AG08395 (cell line): ENCODE data around the gene SMIM45.

Source experiments
- DNase-seq: peaks from one replicate; pipeline ENCODE4 v3.0.0; 2012; ENCODE audit warnings: mixed read lengths, low spot score

Gene SMIM45

GRCh38 chr22:42001706-42002105 is 49.8 kb downstream of the SMIM45 start:
- DNase-seq: no peak

- no peak for DNase-seq
Observed at GRCh38 chr22:42007922-42008321, 56.0 kb downstream of the SMIM45 start.
